Activated CD4-positive, alpha-beta memory T cell treated with anti-CD3 and anti-CD28 coated beads for 36 hours (primary cell): ENCODE results near the gene PNLDC1. TPM values are rescaled to one million over a fixed set of nuclear protein-coding genes. Genes with fewer than 3 reads are reported as not detected.

Source experiments
- CTCF ChIA-PET: fragments of 350-600 bp; sonication (Branson Sonifier 250); formaldehyde crosslinking; loops from one replicate; lab custom pipeline; 2021; ENCODE audit warnings: antibody characterized with exemption, inconsistent platforms; lab: Charles Lee
- POLR2A ChIA-PET: fragments of 350-600 bp; sonication (Branson Sonifier 250); formaldehyde crosslinking; loops from one replicate; lab custom pipeline; 2021; ENCODE audit warnings: antibody characterized with exemption; lab: Charles Lee
- DNase-seq: peaks from one replicate; pipeline ENCODE4 v3.0.0-alpha.2; 2020
- H3K27ac Mint-ChIP-seq: one replicate; pipeline ENCODE4 v1.8.0; 2021; ENCODE audit warnings: mixed read lengths
- H3K27me3 Mint-ChIP-seq: one replicate; pipeline ENCODE4 v1.8.0; 2021; ENCODE audit warnings: mixed read lengths
- H3K36me3 Mint-ChIP-seq: one replicate; pipeline ENCODE4 v1.8.0; 2021; ENCODE audit warnings: mixed read lengths
- H3K4me1 Mint-ChIP-seq: one replicate; pipeline ENCODE4 v1.8.0; 2021; ENCODE audit warnings: low read depth, mixed read lengths
- H3K4me3 Mint-ChIP-seq: one replicate; pipeline ENCODE4 v1.8.0; 2021; ENCODE audit warnings: mild to moderate bottlenecking, mixed read lengths
- H3K9me3 Mint-ChIP-seq: one replicate; pipeline ENCODE4 v1.8.0; 2021; ENCODE audit warnings: mixed read lengths
- intact Hi-C: fragments of 100-400 bp; cut with micrococcal nuclease; formaldehyde crosslinking; loops from one replicate; pipeline ENCODE4 v1.15.1; 2023
- total RNA-seq, 2 experiments: library from RNA; stranded (reverse); gene quantifications; one replicate each; pipeline ENCODE4 v1.2.3, GENCODE V29; 2021

The PNLDC1 gene, protein sequence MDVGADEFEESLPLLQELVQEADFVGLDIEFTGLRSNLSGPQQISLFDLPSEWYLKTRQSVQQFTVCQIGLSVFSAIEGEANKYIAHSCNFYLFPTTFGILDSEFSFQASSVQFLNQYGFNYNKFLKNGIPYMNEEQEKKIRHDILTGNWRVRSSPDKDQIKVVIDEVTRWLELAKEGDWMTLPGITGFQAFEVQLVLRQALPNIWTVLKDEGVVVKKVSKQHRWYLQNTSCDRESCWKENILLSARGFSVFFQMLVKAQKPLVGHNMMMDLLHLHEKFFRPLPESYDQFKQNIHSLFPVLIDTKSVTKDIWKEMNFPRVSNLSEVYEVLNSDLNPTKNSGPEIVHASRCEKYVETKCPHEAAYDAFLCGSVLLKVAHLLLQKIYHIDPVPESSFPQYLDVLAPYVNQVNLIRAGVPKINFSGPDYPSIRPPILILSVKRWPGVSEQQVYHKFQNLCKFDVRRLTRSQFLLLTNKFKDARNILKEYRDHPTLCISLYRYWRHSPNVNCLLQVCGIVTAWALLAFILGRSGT
- under 1 TPM; 0.29 to 0.31 TPM for total RNA-seq

DNA sequence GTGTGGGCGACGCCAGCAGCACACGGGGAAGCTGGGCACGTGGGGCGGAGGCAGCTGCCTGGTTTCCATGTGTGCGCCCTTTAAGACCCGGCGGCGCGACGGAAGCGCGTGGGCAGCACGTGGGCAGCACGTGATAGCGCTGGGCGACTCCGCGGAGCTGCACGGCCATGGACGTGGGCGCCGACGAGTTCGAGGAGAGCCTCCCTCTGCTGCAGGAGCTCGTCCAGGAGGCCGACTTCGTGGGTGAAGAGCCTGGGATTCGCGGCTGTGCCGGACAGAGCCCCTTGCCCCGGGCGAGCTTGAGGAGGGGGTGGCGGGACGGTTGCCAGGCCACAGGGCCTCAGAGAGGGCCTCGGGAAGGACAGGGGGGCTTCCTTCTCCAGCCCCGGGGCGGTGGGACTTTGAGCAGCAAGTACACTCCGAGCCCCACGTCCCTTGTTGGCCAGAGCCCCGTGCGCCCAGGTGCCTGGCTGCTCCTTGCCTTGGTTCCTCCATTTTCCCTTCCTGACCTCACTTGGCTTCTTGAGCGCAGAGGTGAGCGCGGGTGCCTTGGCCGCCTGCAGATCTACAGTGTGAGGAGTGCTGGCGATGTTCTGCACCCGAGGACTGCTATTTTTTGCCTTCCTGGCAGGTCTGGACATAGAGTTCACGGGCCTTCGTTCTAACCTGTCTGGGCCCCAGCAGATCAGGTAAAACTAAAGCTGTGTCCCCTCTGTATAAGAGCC, at the start of gene PNLDC1:
PNLDC1 (plus strand) TSS at position 136 of the 725 bp plus-strand sequence; CDS start at position 168, 32 bp downstream.
- intact Hi-C loops, result no loop called here
- DNase-seq, result no peak
- Mint-ChIP-seq H3K4me1 (peaks cover 26% of the 10 kb centered on the region), H3K27ac (peak within 1 kb of the TSS; percentile 6), H3K27me3 (no peaks in the 10 kb centered on the region), H3K9me3 (no peaks in the 10 kb centered on the region), H3K4me3 (no peak within 1 kb of the TSS), H3K36me3 (peaks cover 26% of the 10 kb centered on the region)
- POLR2A ChIA-PET, result no interaction called here
- CTCF ChIA-PET, result no interaction called here

DNA sequence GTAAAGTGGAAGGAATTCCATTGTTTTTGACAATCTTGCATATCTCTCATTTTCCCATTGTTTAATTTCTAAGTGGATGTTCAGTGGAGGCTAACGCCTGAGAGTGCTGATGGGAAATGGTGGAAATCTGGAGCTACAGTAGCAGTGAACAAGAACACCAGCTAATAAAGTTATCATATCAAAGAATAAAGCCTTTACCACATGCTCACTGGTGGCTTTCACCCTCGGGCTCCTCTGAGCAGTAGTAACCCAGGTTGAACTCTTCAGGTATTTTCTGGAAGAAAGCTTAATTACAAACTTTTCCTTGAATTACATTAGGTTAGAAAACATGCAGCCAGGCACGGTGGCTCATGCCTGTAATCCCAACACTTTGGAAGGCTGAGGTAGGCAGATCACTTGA, 48.6 kb upstream of the PNLDC1 start:
- ChIA-PET POLR2A (no interaction called here), CTCF (interaction anchor here (1.1 kb wide), 1 partner anchor 14 kb away, joined by 3 read pairs; no protein-coding TSS in a partner anchor)
- intact Hi-C loops, result no loop called here
- DNase-seq, result no peak
- Mint-ChIP-seq H3K27me3 (no peaks in the 10 kb centered on the region), H3K36me3 (peaks cover 55% of the 10 kb centered on the region), H3K9me3 (no peaks in the 10 kb centered on the region), H3K4me3 (no peak overlapping the region), H3K27ac (peak overlapping the region; percentile 45), H3K4me1 (peaks cover 5% of the 10 kb centered on the region)

DNA sequence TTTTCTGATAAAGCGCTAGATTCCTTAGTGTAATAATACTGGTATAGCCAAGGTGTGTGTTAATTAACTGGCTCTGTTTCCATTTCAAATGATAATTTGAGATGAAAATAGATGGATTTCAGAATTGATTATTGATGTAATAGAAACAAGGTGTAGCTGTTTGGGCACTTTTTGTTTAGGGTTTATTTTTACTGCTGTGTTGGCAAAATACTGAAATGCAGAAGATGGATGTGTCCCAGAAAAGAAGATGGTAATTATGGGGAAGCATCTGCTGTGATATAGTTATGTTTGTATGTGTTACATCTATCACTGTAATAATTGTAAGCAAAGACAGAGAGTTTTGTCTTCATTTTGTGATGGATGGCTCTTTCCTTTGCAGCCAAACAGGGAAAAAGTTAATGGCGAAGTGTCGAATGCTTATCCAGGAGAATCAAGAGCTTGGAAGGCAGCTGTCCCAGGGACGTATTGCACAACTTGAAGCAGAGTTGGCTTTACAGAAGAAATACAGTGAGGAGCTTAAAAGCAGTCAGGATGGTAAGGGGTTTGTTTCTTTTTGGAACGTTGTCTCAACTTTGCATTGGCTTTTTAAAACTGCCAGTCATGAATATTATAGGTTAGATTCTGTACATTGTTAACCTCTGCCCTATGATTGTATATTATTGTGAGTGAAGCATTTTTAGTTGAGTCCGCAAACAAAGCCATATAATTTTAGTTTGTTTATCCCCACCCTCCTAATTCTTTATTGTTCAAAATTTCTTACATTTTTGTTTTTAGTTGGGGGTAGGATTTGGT, 46.8 kb upstream of the PNLDC1 start:
- intact Hi-C loops, result no loop called here
- Mint-ChIP-seq H3K27ac (peak overlapping the region; percentile 33), H3K36me3 (peaks cover 61% of the 10 kb centered on the region), H3K27me3 (no peaks in the 10 kb centered on the region), H3K9me3 (no peaks in the 10 kb centered on the region), H3K4me1 (peaks cover 8% of the 10 kb centered on the region), H3K4me3 (no peak overlapping the region)
- ChIA-PET POLR2A (no interaction called here), CTCF (interaction anchor here (0.9 kb wide), 1 partner anchor 18 kb away, joined by 3 read pairs; no protein-coding TSS in a partner anchor)
- DNase-seq, result no peak

DNA sequence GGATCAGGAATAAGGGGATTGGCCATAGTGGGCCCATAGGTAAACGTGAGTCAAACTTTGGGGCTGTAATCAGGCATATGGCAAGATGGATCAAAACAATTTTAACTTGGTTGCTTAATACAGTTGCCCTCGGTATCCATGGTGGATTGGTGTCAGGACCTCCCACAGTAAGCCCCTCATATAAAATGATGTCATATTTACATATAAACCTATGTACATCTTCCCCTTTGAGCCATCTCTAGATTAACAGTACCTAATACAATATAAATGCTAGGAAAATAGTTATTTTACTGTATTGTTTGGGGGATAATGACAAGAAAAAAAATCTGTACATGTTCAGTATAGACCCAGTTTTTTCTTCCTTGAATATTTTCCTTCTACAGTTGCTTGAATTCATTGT, 45.7 kb upstream of the PNLDC1 start:
- Mint-ChIP-seq H3K36me3 (peaks cover 55% of the 10 kb centered on the region), H3K27ac (no peak overlapping the region), H3K27me3 (no peaks in the 10 kb centered on the region), H3K9me3 (no peaks in the 10 kb centered on the region), H3K4me3 (no peak overlapping the region), H3K4me1 (peaks cover 13% of the 10 kb centered on the region)
- no peak for DNase-seq
- intact Hi-C loops, result no loop called here
- CTCF ChIA-PET, result no interaction called here
- POLR2A ChIA-PET, result no interaction called here

DNA sequence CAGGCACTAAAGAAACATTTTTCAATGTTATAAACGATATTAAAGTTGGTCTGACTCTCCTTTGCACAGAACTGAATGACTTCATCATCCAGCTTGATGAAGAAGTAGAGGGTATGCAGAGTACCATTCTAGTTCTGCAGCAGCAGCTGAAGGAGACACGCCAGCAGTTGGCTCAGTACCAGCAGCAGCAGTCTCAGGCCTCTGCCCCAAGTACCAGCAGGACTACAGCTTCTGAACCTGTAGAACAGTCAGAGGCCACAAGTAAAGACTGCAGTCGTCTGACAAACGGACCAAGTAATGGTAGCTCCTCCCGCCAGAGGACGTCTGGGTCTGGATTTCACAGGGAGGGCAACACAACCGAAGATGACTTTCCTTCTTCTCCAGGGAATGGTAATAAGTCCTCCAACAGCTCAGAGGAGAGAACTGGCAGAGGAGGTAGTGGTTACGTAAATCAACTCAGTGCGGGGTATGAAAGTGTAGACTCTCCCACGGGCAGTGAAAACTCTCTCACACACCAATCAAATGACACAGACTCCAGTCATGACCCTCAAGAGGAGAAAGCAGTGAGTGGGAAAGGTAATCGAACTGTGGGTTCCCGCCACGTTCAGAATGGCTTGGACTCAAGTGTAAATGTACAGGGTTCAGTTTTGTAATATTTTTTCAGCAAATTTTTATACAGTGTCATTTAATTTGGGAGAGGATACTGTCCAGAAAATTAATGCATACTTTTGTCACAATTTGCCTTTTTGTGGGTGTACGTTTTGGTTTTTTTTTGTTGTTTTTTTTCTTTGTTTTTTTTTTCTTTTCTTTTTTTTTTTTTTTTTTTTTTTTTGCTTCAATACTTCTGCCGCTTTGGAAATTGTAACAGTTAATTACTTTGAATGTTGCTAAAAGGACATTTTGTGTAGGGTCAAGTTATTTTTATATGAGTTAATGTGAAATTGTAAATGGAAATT, 44.8 kb upstream of the PNLDC1 start:
- no peak for DNase-seq
- intact Hi-C loops, result no loop called here
- H3K27ac Mint-ChIP-seq, result peak overlapping the region; percentile 62
- no peaks in the 10 kb centered on the region for H3K9me3 Mint-ChIP-seq
- no peaks in the 10 kb centered on the region for H3K27me3 Mint-ChIP-seq
- POLR2A ChIA-PET, result no interaction called here
- H3K36me3 Mint-ChIP-seq, result peaks cover 50% of the 10 kb centered on the region
- H3K4me3 Mint-ChIP-seq, result no peak overlapping the region
- CTCF ChIA-PET, result no interaction called here
- peaks cover 18% of the 10 kb centered on the region for H3K4me1 Mint-ChIP-seq

DNA sequence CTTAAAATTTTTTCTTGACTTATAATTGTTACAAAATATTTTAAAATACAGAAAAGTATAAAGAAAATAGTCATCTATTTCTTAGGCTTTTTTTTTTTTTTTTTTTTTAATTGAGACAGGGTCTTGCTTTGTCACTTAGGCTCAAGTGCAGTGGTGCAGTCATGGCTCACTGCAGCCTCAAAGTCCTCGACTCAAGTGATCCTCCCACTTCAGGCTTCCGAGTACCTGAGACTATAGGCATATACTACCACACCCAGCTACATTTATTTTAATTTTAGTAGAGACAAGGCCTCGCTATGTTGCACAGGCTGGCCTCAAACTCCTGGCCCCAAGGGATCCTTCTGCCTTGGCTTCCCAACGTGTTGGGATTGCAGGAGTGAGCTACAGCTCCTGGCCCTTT, 43.6 kb upstream of the PNLDC1 start:
- no peak for DNase-seq
- peaks cover 45% of the 10 kb centered on the region for H3K36me3 Mint-ChIP-seq
- H3K27ac Mint-ChIP-seq, result no peak overlapping the region
- no peaks in the 10 kb centered on the region for H3K9me3 Mint-ChIP-seq
- peaks cover 27% of the 10 kb centered on the region for H3K4me1 Mint-ChIP-seq
- intact Hi-C loops, result no loop called here
- no peaks in the 10 kb centered on the region for H3K27me3 Mint-ChIP-seq
- POLR2A ChIA-PET, result no interaction called here
- no peak overlapping the region for H3K4me3 Mint-ChIP-seq
- CTCF ChIA-PET, result interaction anchor here (0.7 to 1.5 kb wide), 3 partner anchors 13 to 332 kb away, joined by 3 to 5 read pairs (median 4); no protein-coding TSS in a partner anchor

DNA sequence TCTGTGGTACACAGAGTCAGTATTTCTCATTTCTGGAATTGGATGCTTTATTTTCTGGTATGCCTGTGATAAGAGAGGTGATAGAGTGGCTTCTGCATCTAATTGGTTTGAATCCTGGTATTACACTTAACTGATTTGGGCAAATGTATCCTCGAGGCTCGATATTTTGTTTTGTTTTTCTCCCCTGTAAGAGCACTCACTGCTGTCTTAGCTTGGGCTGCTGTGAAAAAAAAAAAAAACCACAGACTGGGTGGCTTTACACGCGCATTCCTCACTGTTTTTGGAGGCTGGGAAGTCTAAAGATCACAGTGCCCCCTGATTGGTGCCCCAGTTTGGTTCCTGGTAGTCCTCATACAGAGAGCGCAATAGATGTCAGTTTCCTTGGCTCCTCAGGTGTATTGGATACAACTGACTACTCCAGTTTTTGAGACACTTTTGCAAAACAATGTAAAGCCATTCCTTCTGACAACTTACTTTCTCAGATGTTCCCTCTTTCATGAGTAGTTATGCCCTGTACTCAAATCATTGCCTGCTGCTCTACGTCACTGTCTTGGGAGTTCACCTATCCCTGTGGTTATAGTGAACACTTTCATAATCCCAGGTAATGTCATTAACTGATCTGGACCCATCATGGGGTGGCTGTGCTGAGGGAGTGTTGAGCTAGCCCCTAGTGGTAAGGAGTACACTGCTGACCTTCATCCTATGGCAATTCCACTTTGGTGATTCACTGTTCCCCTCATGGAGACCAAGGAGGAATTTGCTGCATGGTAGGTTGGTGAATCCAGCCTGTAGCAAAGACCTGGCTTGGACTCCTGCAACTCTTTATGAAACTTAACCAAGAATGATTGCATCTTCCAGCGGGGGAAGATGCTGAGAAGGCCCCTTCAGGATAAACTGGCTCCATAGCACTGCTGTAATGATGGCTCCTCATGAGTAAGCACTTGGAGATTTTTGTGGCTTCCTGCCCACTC, 41.8 kb upstream of the PNLDC1 start:
- ChIA-PET CTCF (no interaction called here), POLR2A (no interaction called here)
- no peak for DNase-seq
- intact Hi-C loops, result no loop called here
- Mint-ChIP-seq H3K27me3 (no peaks in the 10 kb centered on the region), H3K4me1 (peaks cover 34% of the 10 kb centered on the region), H3K36me3 (peaks cover 46% of the 10 kb centered on the region), H3K9me3 (no peaks in the 10 kb centered on the region), H3K27ac (peak overlapping the region; percentile 50), H3K4me3 (no peak overlapping the region)

DNA sequence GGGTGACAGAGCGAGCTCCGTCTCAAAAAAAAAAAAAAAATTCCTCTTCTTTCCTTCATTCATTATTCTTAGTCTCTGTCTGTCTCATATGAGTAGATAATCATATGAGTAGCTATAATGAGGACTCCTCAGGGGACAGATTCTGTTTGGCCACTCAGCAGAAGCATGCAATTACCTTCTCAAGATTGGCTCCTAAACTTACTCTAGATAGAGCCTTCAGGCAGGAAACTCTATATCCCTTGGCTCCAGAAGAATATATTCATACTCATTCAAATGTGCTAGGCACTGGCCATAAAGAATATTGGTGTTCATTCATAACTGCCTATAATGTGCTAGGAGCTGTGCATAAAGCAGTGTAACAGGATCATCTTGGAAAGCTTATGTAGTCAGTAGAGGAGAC, 40.4 kb upstream of the PNLDC1 start:
- DNase-seq, result no peak
- H3K4me3 Mint-ChIP-seq, result no peak overlapping the region
- H3K9me3 Mint-ChIP-seq, result no peaks in the 10 kb centered on the region
- intact Hi-C loops, result no loop called here
- H3K27ac Mint-ChIP-seq, result peak overlapping the region; percentile 15
- peaks cover 38% of the 10 kb centered on the region for H3K4me1 Mint-ChIP-seq
- ChIA-PET POLR2A (interaction anchor here (0.6 kb wide), 1 partner anchor 1100 kb away, joined by 3 read pairs; no protein-coding TSS in a partner anchor), CTCF (no interaction called here)
- H3K36me3 Mint-ChIP-seq, result peaks cover 42% of the 10 kb centered on the region
- H3K27me3 Mint-ChIP-seq, result no peaks in the 10 kb centered on the region

DNA sequence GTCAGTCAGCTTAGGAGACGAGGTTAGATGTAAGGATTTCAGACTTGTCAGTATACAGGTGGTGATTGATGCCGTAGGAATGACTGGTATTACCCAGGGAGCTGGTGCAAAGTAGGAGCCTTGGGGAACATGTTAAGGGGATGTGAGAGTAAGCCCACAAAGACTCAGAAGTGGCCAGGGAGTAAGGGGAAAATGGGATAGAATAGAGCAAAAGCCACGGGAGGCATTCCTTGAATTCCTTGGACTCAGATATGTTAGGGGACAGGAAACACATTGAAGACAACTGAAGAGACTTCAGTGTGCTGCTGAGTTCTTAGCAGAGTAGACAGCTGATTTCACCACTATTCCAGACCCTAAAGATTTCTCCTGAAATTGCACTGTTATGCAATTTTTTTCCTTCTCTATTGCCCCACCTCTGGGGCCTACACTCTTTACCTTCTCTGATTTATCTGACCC, 39.4 kb upstream of the PNLDC1 start:
- intact Hi-C loops, result no loop called here
- Mint-ChIP-seq H3K4me1 (peaks cover 35% of the 10 kb centered on the region), H3K9me3 (no peaks in the 10 kb centered on the region), H3K4me3 (peak overlapping the region; percentile 98), H3K36me3 (peaks cover 38% of the 10 kb centered on the region), H3K27ac (peak overlapping the region; percentile 98), H3K27me3 (no peaks in the 10 kb centered on the region)
- ChIA-PET POLR2A (interaction anchor here (0.9 to 2.4 kb wide), 4 partner anchors 24 to 34 kb away, joined by 3 to 24 read pairs (median 8); partner anchors contain the start of genes MRPL18, TCP1 and WTAP), CTCF (interaction anchor here (0.9 to 1.5 kb wide), 2 partner anchors 69 to 80 kb away, joined by 5 to 7 read pairs; no protein-coding TSS in a partner anchor)
- no peak for DNase-seq
